ENCODE measurements around the gene PRND. TPM values are rescaled to one million over a fixed set of nuclear protein-coding genes. Genes with fewer than 3 reads are reported as not detected.

The PRND gene
- total RNA-seq, 2 donors from 2014 or later: 0.27 TPM; not detected in 1

- no peaks in the 10 kb centered on the region for H3K9me3 ChIP-seq
- no peak overlapping the region for H3K4me3 ChIP-seq
- TF ChIP-seq CTCF (IDR thresholded peaks at IDR 0.05): no peak
- no peaks in the 10 kb centered on the region for H3K36me3 ChIP-seq
- no peak overlapping the region for H3K27ac ChIP-seq
- intact Hi-C loops (cut with DNase I): no loop called here
- H3K27me3 ChIP-seq: no peaks in the 10 kb centered on the region
- no peak overlapping the region for H3K9ac ChIP-seq (ENCODE audit: low read depth in 2 of 2, low read length in 2 of 2)
- DNase-seq: no peak
- H3K4me1 ChIP-seq: no peaks in the 10 kb centered on the region
Observed at GRCh38 chr20:4724459-4725262, 3.0 kb downstream of the PRND start.

- H3K9me3 ChIP-seq: no peaks in the 10 kb centered on the region
- intact Hi-C loops (cut with DNase I): no loop called here
- H3K4me3 ChIP-seq: no peak overlapping the region
- no peak overlapping the region for H3K9ac ChIP-seq (ENCODE audit: low read depth in 2 of 2, low read length in 2 of 2)
- H3K27me3 ChIP-seq: no peaks in the 10 kb centered on the region
- H3K27ac ChIP-seq: no peak overlapping the region
- H3K36me3 ChIP-seq: no peaks in the 10 kb centered on the region
- no peak for TF ChIP-seq CTCF (IDR thresholded peaks at IDR 0.05)
- no peaks in the 10 kb centered on the region for H3K4me1 ChIP-seq
- DNase-seq: no peak
Observed at GRCh38 chr20:4725263-4725550, 3.5 kb downstream of the PRND start.

- intact Hi-C loops (cut with DNase I): no loop called here
- no peak overlapping the region for H3K27ac ChIP-seq
- no peak overlapping the region for H3K4me3 ChIP-seq
- H3K36me3 ChIP-seq: no peaks in the 10 kb centered on the region
- H3K4me1 ChIP-seq: no peaks in the 10 kb centered on the region
- H3K9ac ChIP-seq (ENCODE audit: low read depth in 2 of 2, low read length in 2 of 2): no peak overlapping the region
- no peaks in the 10 kb centered on the region for H3K9me3 ChIP-seq
- no peak for TF ChIP-seq CTCF (IDR thresholded peaks at IDR 0.05)
- no peak for DNase-seq
- H3K27me3 ChIP-seq: no peaks in the 10 kb centered on the region
Observed at GRCh38 chr20:4726710-4727397, 5.1 kb downstream of the PRND start.

- intact Hi-C loops (cut with DNase I): no loop called here
- H3K4me3 ChIP-seq: no peak overlapping the region
- H3K36me3 ChIP-seq: no peaks in the 10 kb centered on the region
Observed at GRCh38 chr20:4728120-4728760, 6.5 kb downstream of the PRND start.

GRCh38 chr20:4729265-4729664 lies 7.6 kb downstream of the PRND start:
- Histone ChIP-seq H3K9me3 (no peaks in the 10 kb centered on the region), H3K27me3 (no peaks in the 10 kb centered on the region), H3K4me3 (no peak overlapping the region), H3K36me3 (no peaks in the 10 kb centered on the region), H3K9ac (ENCODE audit: low read depth in 2 of 2, low read length in 2 of 2) (no peak overlapping the region), H3K4me1 (no peaks in the 10 kb centered on the region), H3K27ac (no peak overlapping the region)
- DNase-seq: no peak
- no peak for TF ChIP-seq CTCF (IDR thresholded peaks at IDR 0.05)
- intact Hi-C loops (cut with DNase I): no loop called here

More at GRCh38 chr20:4728120-4728760, 6.5 kb downstream of the PRND start:
- TF ChIP-seq CTCF (IDR thresholded peaks at IDR 0.05): no peak
- Histone ChIP-seq H3K4me1 (no peaks in the 10 kb centered on the region), H3K9ac (ENCODE audit: low read depth in 2 of 2, low read length in 2 of 2) (no peak overlapping the region), H3K27me3 (no peaks in the 10 kb centered on the region), H3K9me3 (no peaks in the 10 kb centered on the region), H3K27ac (no peak overlapping the region)
- no peak for DNase-seq

Measured in colonic mucosa (tissue), 4 donors.